SH-SY5Y (cell line): ENCODE results near the gene GNAI1.

Source experiments
- GATA2 ChIP-seq: IDR thresholded peaks from 2 replicates; pipeline ENCODE4 v1.6.1; 2011; ENCODE audit warnings: mild to moderate bottlenecking, low read depth, low read length
- GATA3 ChIP-seq: IDR thresholded peaks from 2 replicates; pipeline ENCODE4 v1.6.1; 2011; ENCODE audit warnings: low read depth, mild to moderate bottlenecking, low read length, moderate library complexity

GRCh38 chr7:80134536-80135308 is at the start of gene GNAI1:
- TF ChIP-seq GATA2: no peak
- no peak for TF ChIP-seq GATA3
